ENCODE results near the gene NELFE.
"Not testable (repeated sequence)": the region's sequence is repeated elsewhere in the genome, so short reads cannot be mapped to it uniquely, and the experiment has no call there.

DNA sequence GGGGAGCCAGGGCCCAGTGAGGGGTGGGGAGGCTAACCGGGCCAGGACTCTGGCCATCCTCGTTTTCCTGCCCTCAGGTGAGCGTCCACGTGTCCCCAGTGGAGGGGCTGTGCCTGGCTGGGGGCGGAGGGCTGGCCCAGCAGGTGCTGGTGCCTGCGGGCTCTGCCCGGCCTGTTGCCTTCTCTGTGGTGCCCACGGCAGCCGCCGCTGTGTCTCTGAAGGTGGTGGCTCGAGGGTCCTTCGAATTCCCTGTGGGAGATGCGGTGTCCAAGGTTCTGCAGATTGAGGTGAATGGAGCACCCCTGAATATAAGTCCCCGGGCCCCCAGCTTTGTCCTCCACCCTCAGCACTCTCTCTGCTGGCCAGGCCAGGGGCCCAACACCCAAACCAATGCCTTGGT lies 35.6 kb upstream of the NELFE start:
- TF ChIP-seq, protein P1, sequence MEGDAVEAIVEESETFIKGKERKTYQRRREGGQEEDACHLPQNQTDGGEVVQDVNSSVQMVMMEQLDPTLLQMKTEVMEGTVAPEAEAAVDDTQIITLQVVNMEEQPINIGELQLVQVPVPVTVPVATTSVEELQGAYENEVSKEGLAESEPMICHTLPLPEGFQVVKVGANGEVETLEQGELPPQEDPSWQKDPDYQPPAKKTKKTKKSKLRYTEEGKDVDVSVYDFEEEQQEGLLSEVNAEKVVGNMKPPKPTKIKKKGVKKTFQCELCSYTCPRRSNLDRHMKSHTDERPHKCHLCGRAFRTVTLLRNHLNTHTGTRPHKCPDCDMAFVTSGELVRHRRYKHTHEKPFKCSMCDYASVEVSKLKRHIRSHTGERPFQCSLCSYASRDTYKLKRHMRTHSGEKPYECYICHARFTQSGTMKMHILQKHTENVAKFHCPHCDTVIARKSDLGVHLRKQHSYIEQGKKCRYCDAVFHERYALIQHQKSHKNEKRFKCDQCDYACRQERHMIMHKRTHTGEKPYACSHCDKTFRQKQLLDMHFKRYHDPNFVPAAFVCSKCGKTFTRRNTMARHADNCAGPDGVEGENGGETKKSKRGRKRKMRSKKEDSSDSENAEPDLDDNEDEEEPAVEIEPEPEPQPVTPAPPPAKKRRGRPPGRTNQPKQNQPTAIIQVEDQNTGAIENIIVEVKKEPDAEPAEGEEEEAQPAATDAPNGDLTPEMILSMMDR (conservative IDR thresholded peaks at IDR 0.05): not testable (repeated sequence)
- TF ChIP-seq EZH2 (IDR thresholded peaks at IDR 0.05; ENCODE audit: low read depth): not testable (repeated sequence)

Data from PC-9 (cell line).